GM12878 (cell line): ENCODE results near the gene BRIX1. TPM values are rescaled to one million over a fixed set of nuclear protein-coding genes. Genes with fewer than 3 reads are reported as not detected.

Source experiments
- ATAC-seq: fragments of 200-7000 bp; cut with Tn5 transposase; 3 replicates; pipeline ENCODE4 v1.9.1; 2020; ENCODE audit warnings: mild to moderate bottlenecking, moderate library complexity
- BruUV-seq: library from RNA; stranded (reverse); fragments of 400-500 nt; replicated peaks from 2 replicates; lab custom pipeline; 2021; lab: Mats Ljungman, UMichigan
- CTCF ChIA-PET: fragments of 300-600 bp; sonication (Branson Sonifier 250); formaldehyde crosslinking; extraction: SDS; loops from one replicate; lab custom pipeline; 2021; ENCODE audit warnings: inconsistent platforms; lab: Yijun Ruan, JAX
- POLR2A ChIA-PET: fragments of 350-600 bp; formaldehyde crosslinking; extraction: SDS; loops from one replicate; lab custom pipeline; 2021; ENCODE audit warnings: inconsistent platforms; lab: Charles Lee
- RAD21 ChIA-PET: fragments of 300-600 bp; sonication (Branson Sonifier 250); formaldehyde crosslinking; loops from one replicate; lab custom pipeline; 2023; ENCODE audit warnings: antibody characterized with exemption; ENCODE audit not compliant: unreplicated experiment; lab: Charles Lee
- SMC1A ChIA-PET: fragments of 300-600 bp; sonication (Branson Sonifier 250); formaldehyde crosslinking; loops from one replicate; lab custom pipeline; 2023; ENCODE audit not compliant: unreplicated experiment, uncharacterized antibody; lab: Charles Lee
- DNase-seq: peaks from one replicate; pipeline ENCODE4 v3.0.0-alpha.2; 2011; ENCODE audit warnings: low read depth, low spot score
- FAIRE-seq: peaks from 3 replicates; lab custom pipeline; 2011; peaks lifted over from hg19 to GRCh38; lab: Jason Lieb, UNC
- H2AFZ ChIP-seq: 2 replicates; pipeline ENCODE4 v1.6.0; 2011; ENCODE audit warnings: low read depth, low read length, control low read depth; ENCODE audit not compliant: control insufficient read depth
- H3K27ac ChIP-seq: 2 replicates; pipeline ENCODE4 v1.5.1; 2011; ENCODE audit warnings: control low read depth; ENCODE audit not compliant: control insufficient read depth, insufficient read depth
- H3K27me3 ChIP-seq, 2 experiments: replicated peaks in 1 of 2; 2 replicates each; pipeline versions ENCODE4 v1.6.0 to v1.6.1; 2011; ENCODE audit warnings: low read length in 1 of 2; ENCODE audit not compliant: control insufficient read depth in 2 of 2, insufficient read depth in 2 of 2
- H3K36me3 ChIP-seq, 2 experiments: 2 replicates each; pipeline ENCODE4 v1.5.1; 2011; ENCODE audit warnings: low read length in 1 of 2; ENCODE audit not compliant: control insufficient read depth in 2 of 2, insufficient read depth in 2 of 2
- H3K4me1 ChIP-seq: 2 replicates; pipeline ENCODE4 v1.6.1; 2011; ENCODE audit warnings: mild to moderate bottlenecking, low read length, moderate library complexity, mixed read lengths; ENCODE audit not compliant: control insufficient read depth, insufficient read depth
- H3K4me2 ChIP-seq: 2 replicates; pipeline ENCODE4 v1.6.0; 2011; ENCODE audit warnings: control low read depth; ENCODE audit not compliant: control insufficient read depth, insufficient read depth
- H3K4me3 ChIP-seq: fragments of 200-600 bp; sonication (generic); 2 replicates; pipeline ENCODE4 v1.5.1; 2016
- H3K79me2 ChIP-seq: 2 replicates; pipeline ENCODE4 v1.6.0; 2011; ENCODE audit warnings: low read length; ENCODE audit not compliant: control insufficient read depth, insufficient read depth
- H3K9ac ChIP-seq: 2 replicates; pipeline ENCODE4 v1.8.0; 2011; ENCODE audit warnings: low read length, control low read depth, mixed read lengths; ENCODE audit not compliant: control insufficient read depth, insufficient read depth
- H3K9me3 ChIP-seq: replicated peaks from 3 replicates; pipeline ENCODE4 v1.5.1; 2011; ENCODE audit warnings: mild to moderate bottlenecking, low read length; ENCODE audit not compliant: control insufficient read depth, insufficient read depth
- H4K20me1 ChIP-seq: 2 replicates; pipeline ENCODE4 v1.6.0; 2011; ENCODE audit not compliant: control insufficient read depth, insufficient read depth
- CREB1 ChIP-seq: IDR thresholded peaks from 2 replicates; pipeline ENCODE4 v1.6.1; 2012; ENCODE audit warnings: low read depth, mild to moderate bottlenecking, inconsistent platforms
- DPF2 ChIP-seq: fragments of 450-650 bp; IDR thresholded peaks from 2 replicates; pipeline ENCODE4 v1.6.1; 2017; ENCODE audit warnings: mild to moderate bottlenecking
- E2F8 ChIP-seq: fragments of 450-650 bp; IDR thresholded peaks from 2 replicates; pipeline ENCODE4 v1.6.1; 2018; ENCODE audit warnings: mild to moderate bottlenecking, low read depth, moderate library complexity; ENCODE audit not compliant: partially characterized antibody
- EED ChIP-seq: sonication (generic); IDR thresholded peaks from 2 replicates; pipeline ENCODE4 v1.6.1; 2016; ENCODE audit warnings: antibody characterized with exemption, low read depth
- HDAC6 ChIP-seq: fragments of 200-600 bp; sonication (generic); IDR thresholded peaks from one replicate; pipeline ENCODE4 v1.8.0; 2017; ENCODE audit warnings: antibody characterized with exemption; ENCODE audit not compliant: unreplicated experiment
- IKZF1 ChIP-seq: fragments of 450-650 bp; conservative IDR thresholded peaks from 2 replicates; pipeline ENCODE4 v1.6.1; 2017; ENCODE audit warnings: antibody characterized with exemption, mild to moderate bottlenecking
- IRF4 ChIP-seq: IDR thresholded peaks from 2 replicates; pipeline ENCODE4 v1.6.1; 2011; ENCODE audit warnings: low read depth, low read length
- KAT2A ChIP-seq: conservative IDR thresholded peaks from 2 replicates; pipeline ENCODE4 v1.6.1; 2011; ENCODE audit warnings: low read depth, low read length; ENCODE audit not compliant: control insufficient read depth
- KLF5 ChIP-seq: fragments of 450-650 bp; IDR thresholded peaks from 2 replicates; pipeline ENCODE4 v1.6.1; 2014; ENCODE audit warnings: mild to moderate bottlenecking; ENCODE audit not compliant: partially characterized antibody
- LARP7 ChIP-seq: fragments of 450-650 bp; IDR thresholded peaks from 2 replicates; pipeline ENCODE4 v1.6.1; 2017; ENCODE audit warnings: mild to moderate bottlenecking
- MXI1 ChIP-seq: fragments of 150-350 bp; IDR thresholded peaks from 2 replicates; pipeline ENCODE4 v1.6.1; 2011; ENCODE audit warnings: low read depth, mild to moderate bottlenecking, inconsistent platforms, low read length, improper control_type of control experiment
- NFYB ChIP-seq: IDR thresholded peaks from 2 replicates; pipeline ENCODE4 v1.6.1; 2011; ENCODE audit warnings: low read depth, mild to moderate bottlenecking, low read length, improper control_type of control experiment, moderate library complexity; ENCODE audit not compliant: insufficient read depth
- PAX5 ChIP-seq: IDR thresholded peaks from 2 replicates; pipeline ENCODE4 v1.6.1; 2011; ENCODE audit warnings: low read depth, low read length, borderline replicate concordance
- POLR2AphosphoS5 ChIP-seq: IDR thresholded peaks from 2 replicates; pipeline ENCODE4 v1.6.1; 2011; ENCODE audit warnings: mild to moderate bottlenecking, low read length, inconsistent platforms
- RAD51 ChIP-seq: fragments of 450-650 bp; IDR thresholded peaks from 2 replicates; pipeline ENCODE4 v1.6.1; 2016; ENCODE audit warnings: moderate library complexity, mild to moderate bottlenecking, inconsistent platforms
- RB1 ChIP-seq: fragments of 450-650 bp; formaldehyde crosslinking; IDR thresholded peaks from 2 replicates; pipeline ENCODE4 v1.6.1; 2017; ENCODE audit warnings: mild to moderate bottlenecking, borderline replicate concordance
- SPI1 ChIP-seq: IDR thresholded peaks from 2 replicates; pipeline ENCODE4 v1.6.1; 2011; ENCODE audit warnings: low read depth, mild to moderate bottlenecking, low read length, moderate library complexity, borderline replicate concordance; ENCODE audit not compliant: insufficient read depth
- SUZ12 ChIP-seq: fragments of 200-600 bp; sonication (generic); IDR thresholded peaks from one replicate; pipeline ENCODE4 v1.6.1; 2018; ENCODE audit warnings: antibody characterized with exemption, mild to moderate bottlenecking; ENCODE audit not compliant: unreplicated experiment
- TBL1XR1 ChIP-seq: IDR thresholded peaks from 2 replicates; pipeline ENCODE4 v1.6.1; 2012; ENCODE audit warnings: low read depth, low read length, improper control_type of control experiment
- USF2 ChIP-seq: IDR thresholded peaks from 2 replicates; pipeline ENCODE4 v1.6.1; 2011; ENCODE audit warnings: low read depth, low read length, improper control_type of control experiment, borderline replicate concordance
- ZBED1 ChIP-seq: IDR thresholded peaks from 2 replicates; pipeline ENCODE4 v1.6.1; 2016; ENCODE audit warnings: borderline replicate concordance
- ZNF217 ChIP-seq: fragments of 450-650 bp; IDR thresholded peaks from 2 replicates; pipeline ENCODE4 v1.6.1; 2017; ENCODE audit warnings: antibody characterized with exemption, mild to moderate bottlenecking
- ZNF384 ChIP-seq: IDR thresholded peaks from 2 replicates; pipeline ENCODE4 v1.6.1; 2012; ENCODE audit warnings: low read depth, mild to moderate bottlenecking, low read length, improper control_type of control experiment, borderline replicate concordance
- ZNF622 ChIP-seq: fragments of 450-650 bp; IDR thresholded peaks from 2 replicates; pipeline ENCODE4 v1.6.1; 2017; ENCODE audit warnings: mild to moderate bottlenecking, inconsistent platforms
- WGBS: methylation state at CpG from one replicate; pipeline ENCODE4 v1.1.6; 2016; ENCODE audit warnings: low lambda C conversion rate; ENCODE audit not compliant: insufficient replicate concordance, insufficient coverage; ENCODE audit errors: missing lambda C conversion rate; 5-methylcytosine and 5-hydroxymethylcytosine counted together
- in situ Hi-C: fragments of 300-500 bp; cut with MboI; formaldehyde crosslinking; loops from 9 replicates; pipeline ENCODE4 v1.14.3; 2018; ENCODE audit warnings: mixed read lengths
- intact Hi-C: fragments of 100-400 bp; cut with micrococcal nuclease; formaldehyde crosslinking; loops from one replicate; pipeline ENCODE4 v1.14.2; 2022; ENCODE audit not compliant: unreplicated experiment
- polyA plus RNA-seq, 11 experiments: library from polyadenylated mRNA; depleted of rRNA in 4 of 11; unstranded in 6 of 11; stranded (reverse) in 5 of 11; fragments of >200 nt; fragmentation: Nextera tagmentation in 4 of 11; fragmentation: Illumina TruSeq in 1 of 11; extraction: Ambion mirVana in 4 of 11; extraction: Trizol in 1 of 11; gene quantifications; 1 replicate in 1 of 11; 2 replicates in 10 of 11; pipeline versions ENCODE4 v1.2.1 to v1.2.3, GENCODE V29; 2011 to 2016; ENCODE audit warnings: inconsistent platforms in 2 of 11, missing spikeins in 2 of 11, low read depth in 1 of 11
- total RNA-seq, 4 experiments: library from RNA; depleted of rRNA in 3 of 4; stranded (reverse); fragments of >200 nt in 3 of 4; fragmentation: Illumina TruSeq in 1 of 4; extraction: Trizol in 1 of 4; gene quantifications; 2 replicates each; pipeline versions ENCODE4 v1.2.1 to v1.2.3, GENCODE V29; 2013 to 2021

Gene BRIX1
- total and polyA plus RNA-seq, 10 of the 15 experiments (the other 5 are each of a cell fraction or from before 2014, with no cell fraction given), result 48.3 to 119 (median 78.9) TPM

- Histone ChIP-seq H3K9me3 (no peaks in the 10 kb centered on the region), H3K79me2 (no peaks in the 10 kb centered on the region), H3K4me3 (no peak overlapping the region), H3K4me1 (peaks cover 11% of the 10 kb centered on the region; the same call in 1 of the 2 replicates), H4K20me1 (no peaks in the 10 kb centered on the region), H3K4me2 (no peak overlapping the region), H3K9ac (no peak overlapping the region), H3K27ac (no peak overlapping the region), H3K36me3 (no peaks in the 10 kb centered on the region), H3K27me3 (no peaks in the 10 kb centered on the region), H2AFZ (no peak overlapping the region)
- POLR2A ChIA-PET, result no interaction called here
- FAIRE-seq, result peak; percentile 56
- peak; percentile 91 for ATAC-seq
- in situ Hi-C loops, result no loop called here
- RAD21 ChIA-PET, result interaction anchor here (1.1 to 7.7 kb wide), 3 partner anchors 9 to 42 kb away, joined by 3 to 123 read pairs (median 5); no protein-coding TSS in a partner anchor
- peak; percentile 63 for DNase-seq
- SMC1A ChIA-PET, result interaction anchor here (1.2 to 7.3 kb wide), 6 partner anchors 17 to 43 kb away, joined by 3 to 121 read pairs (median 5); no protein-coding TSS in a partner anchor
- WGBS, result 0% methylated on average over 1 of the region's 1 CpG
- CTCF ChIA-PET, result interaction anchor here (0.9 to 9.5 kb wide), 10 partner anchors 10 to 264 kb away, joined by 3 to 185 read pairs (median 12); partner anchors contain the start of gene DNAJC21
- intact Hi-C loops, result no loop called here
- BruUV-seq, result no TSS peak
- TF ChIP-seq USF2 (no peak), TBL1XR1 (no peak), ZNF384 (no peak), SUZ12 (no peak), RAD51 (no peak), MXI1 (no peak), EED (peak; percentile 85), KAT2A (no peak), ZNF217 (no peak), IRF4 (peak; percentile 30; the same call in 1 of the 2 replicates), ZBED1 (no peak; the same call in 1 of the 2 replicates), NFYB (no peak), ZNF622 (no peak), DPF2 (peak; percentile 34; the same call in 1 of the 2 replicates), E2F8 (no peak), KLF5 (no peak), RB1 (no peak), POLR2AphosphoS5 (no peak), IKZF1 (peak; percentile 57; the same call in 1 of the 2 replicates), HDAC6 (no peak), CREB1 (peak; percentile 24; the same call in 1 of the 2 replicates), SPI1 (peak; percentile 49; the same call in 1 of the 2 replicates), PAX5 (peak; percentile 19; the same call in 1 of the 2 replicates), LARP7 (no peak)
These were observed 43.8 kb downstream of the BRIX1 start for GRCh38 chr5:34959323-34959722.
